ENCODE results near the gene ZNF263. TPM values are rescaled to one million over a fixed set of nuclear protein-coding genes. Genes with fewer than 3 reads are reported as not detected.

The ZNF263 gene
- polyA plus RNA-seq, 12 donors = 25.7 to 61.4 (median 28.3) TPM; not detected in 1

GRCh38 chr16:3311496-3311895 lies 28.2 kb downstream of the ZNF263 start:
- DNase-seq = no peak

DNA sequence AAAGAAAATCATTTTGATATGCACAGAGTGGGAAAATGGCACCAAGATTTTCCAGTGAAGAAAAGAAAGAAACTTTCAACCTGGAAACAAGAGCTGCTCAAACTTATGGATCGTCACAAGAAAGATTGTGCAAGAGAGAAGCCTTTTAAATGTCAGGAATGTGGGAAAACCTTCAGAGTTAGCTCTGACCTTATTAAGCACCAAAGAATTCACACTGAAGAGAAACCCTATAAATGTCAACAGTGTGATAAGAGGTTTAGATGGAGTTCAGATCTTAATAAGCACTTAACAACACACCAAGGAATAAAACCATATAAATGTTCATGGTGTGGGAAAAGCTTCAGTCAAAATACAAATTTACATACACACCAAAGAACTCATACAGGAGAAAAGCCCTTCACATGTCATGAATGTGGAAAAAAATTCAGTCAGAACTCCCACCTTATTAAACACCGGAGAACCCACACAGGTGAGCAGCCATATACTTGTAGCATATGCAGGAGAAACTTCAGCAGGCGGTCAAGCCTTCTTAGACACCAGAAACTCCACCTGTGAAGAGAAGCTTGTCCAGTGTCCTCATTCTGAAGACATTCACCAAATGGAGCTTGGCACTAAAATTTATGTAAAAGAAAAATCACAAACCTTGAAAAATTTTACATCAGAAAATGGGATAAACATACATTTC lies 34.2 kb downstream of the ZNF263 start:
- no peak for DNase-seq

DNA sequence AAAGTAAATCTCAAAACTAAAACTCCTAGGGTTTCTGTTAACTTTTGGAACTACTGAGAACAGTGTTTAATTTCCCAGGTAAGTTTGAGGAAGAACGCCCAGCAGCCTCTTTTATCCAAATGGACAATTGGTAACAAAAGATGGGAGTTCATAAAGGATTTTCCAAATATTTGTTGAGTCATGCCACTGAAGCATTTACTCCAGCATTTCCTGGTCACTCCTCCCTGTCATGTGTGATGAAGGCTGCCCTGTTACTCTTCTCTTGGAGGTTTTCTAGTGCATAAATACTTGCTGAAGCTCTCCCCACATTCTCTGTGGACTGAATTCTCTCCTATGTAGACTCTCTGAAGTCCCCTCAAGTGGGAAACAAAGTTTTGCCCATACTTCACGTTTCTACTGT lies 38.5 kb downstream of the ZNF263 start:
- DNase-seq = no peak

DNA sequence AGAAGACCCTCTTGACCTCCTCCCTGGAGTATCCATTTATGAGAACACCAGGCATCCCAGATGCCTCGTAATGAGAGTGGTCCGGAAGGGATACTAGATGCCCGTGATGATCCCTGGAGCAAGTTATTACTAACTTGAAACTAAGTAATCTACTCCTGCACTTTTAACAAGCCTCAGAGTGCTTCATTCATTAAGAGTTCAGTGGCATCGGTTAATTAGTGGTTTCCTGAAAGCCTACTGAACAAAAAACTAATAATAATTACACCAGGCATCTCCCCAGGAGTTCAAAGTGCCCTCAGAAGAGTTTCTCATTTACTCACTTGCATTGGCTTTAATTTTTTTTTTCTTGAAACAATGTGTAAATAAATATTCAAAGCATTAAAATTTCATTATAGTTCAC lies 44.2 kb downstream of the ZNF263 start:
- DNase-seq = no peak

DNA sequence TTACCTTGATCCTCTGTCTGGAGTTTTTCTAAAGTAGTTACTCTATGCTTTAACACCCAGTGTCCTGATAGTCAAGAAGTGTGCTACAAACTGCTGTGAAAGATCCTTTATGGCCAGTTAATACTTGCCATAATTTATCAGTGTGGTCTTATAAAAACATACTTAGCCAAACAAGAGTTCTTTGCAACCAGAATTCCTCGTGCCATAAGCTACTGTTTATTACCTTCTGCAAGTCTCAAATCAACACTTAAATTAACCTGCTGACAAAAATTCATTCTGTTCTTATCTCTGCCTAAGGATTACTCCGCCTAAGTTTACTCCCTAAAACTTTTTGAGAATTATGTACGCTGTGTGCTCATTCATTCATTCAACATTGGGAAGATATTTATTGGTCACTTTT lies 44.8 kb downstream of the ZNF263 start:
- DNase-seq = no peak

DNA sequence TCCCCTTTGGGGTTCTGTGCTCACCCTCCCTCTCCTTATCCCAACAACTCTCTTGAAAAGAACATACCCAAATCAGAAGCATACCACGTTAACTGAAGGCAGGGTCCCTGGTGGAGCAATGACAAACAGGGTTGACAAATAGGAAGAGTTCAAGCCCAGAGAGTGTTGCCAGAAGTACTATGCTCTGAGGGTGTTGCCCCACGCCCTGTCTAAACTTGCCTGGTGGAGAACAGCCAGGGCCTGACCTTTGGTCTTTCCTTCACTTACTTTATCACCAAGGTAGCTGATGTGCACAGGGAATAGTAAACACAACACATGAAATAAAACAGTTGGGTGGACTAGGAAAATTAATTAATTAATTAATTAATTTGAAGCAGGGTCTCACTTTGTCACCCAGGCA lies 45.4 kb downstream of the ZNF263 start:
- no peak for DNase-seq

Other genes starting within 250 kb of the ZNF263 start
- 1 to 10 TPM in 4 of 12 donors, not detected in 8; 1.0 to 7.7 (median 2.8) TPM for gene BICDL2, start 246.5 kb upstream of the ZNF263 start, polyA plus RNA-seq (ENCODE audit: insufficient read length in 12 of 12)
- gene MMP25, start 236.9 kb upstream of the ZNF263 start, polyA plus RNA-seq (ENCODE audit: insufficient read length in 12 of 12) = 1 to 10 TPM in 10 of 12 donors, not detected in 2; 1.1 to 5.9 (median 2.0) TPM
- gene IL32, start 217.9 kb upstream of the ZNF263 start, polyA plus RNA-seq (ENCODE audit: insufficient read length in 12 of 12) = 100 to 1,000 TPM in 7 of 12 donors, 10 to 100 TPM in 4, not detected in 1; 34.5 to 228 (median 112) TPM
- under 1 TPM in 8 of 12 donors, not detected in 4; 0.22 to 0.67 (median 0.31) TPM for gene ZSCAN10, start 184.2 kb upstream of the ZNF263 start, polyA plus RNA-seq (ENCODE audit: insufficient read length in 12 of 12)
- 10 to 100 TPM in 11 of 12 donors, not detected in 1; 10.3 to 20.5 (median 12.4) TPM for gene ZNF205, start 170.9 kb upstream of the ZNF263 start, polyA plus RNA-seq (ENCODE audit: insufficient read length in 12 of 12)
- 10 to 100 TPM in 4 of 12 donors, 1 to 10 TPM in 7, not detected in 1; 7.3 to 13.0 (median 9.5) TPM for gene ZNF213, start 148.5 kb upstream of the ZNF263 start, polyA plus RNA-seq (ENCODE audit: insufficient read length in 12 of 12)
- not detected for gene OR1F1, start 95.3 kb upstream of the ZNF263 start, polyA plus RNA-seq (ENCODE audit: insufficient read length in 12 of 12)
- gene ZNF200, start 48.3 kb upstream of the ZNF263 start, polyA plus RNA-seq (ENCODE audit: insufficient read length in 12 of 12) = 10 to 100 TPM in 1 of 12 donors, 1 to 10 TPM in 10, not detected in 1; 6.3 to 14.0 (median 7.6) TPM
- gene MEFV, start 26.9 kb upstream of the ZNF263 start, polyA plus RNA-seq (ENCODE audit: insufficient read length in 12 of 12) = 1 to 10 TPM in 1 of 12 donors, under 1 TPM in 9, not detected in 2; 0.16 to 1.3 (median 0.25) TPM
- gene TIGD7, start 21.9 kb downstream of the ZNF263 start, polyA plus RNA-seq (ENCODE audit: insufficient read length in 12 of 12) = 10 to 100 TPM in 2 of 12 donors, 1 to 10 TPM in 9, not detected in 1; 7.8 to 19.9 (median 9.4) TPM
- gene ZNF75A, start 22.0 kb downstream of the ZNF263 start, polyA plus RNA-seq (ENCODE audit: insufficient read length in 12 of 12) = 10 to 100 TPM in 11 of 12 donors, not detected in 1; 19.6 to 54.6 (median 32.0) TPM
- gene OR2C1, start 72.4 kb downstream of the ZNF263 start, polyA plus RNA-seq (ENCODE audit: insufficient read length in 12 of 12) = under 1 TPM in 7 of 12 donors, not detected in 5; 0.20 to 0.70 (median 0.32) TPM
- gene ZSCAN32, start 117.5 kb downstream of the ZNF263 start, polyA plus RNA-seq (ENCODE audit: insufficient read length in 12 of 12) = 10 to 100 TPM in 8 of 12 donors, 1 to 10 TPM in 3, not detected in 1; 7.3 to 18.6 (median 12.5) TPM
- 10 to 100 TPM in 1 of 12 donors, 1 to 10 TPM in 10, not detected in 1; 7.3 to 10.6 (median 8.8) TPM for gene ZNF174, start 117.7 kb downstream of the ZNF263 start, polyA plus RNA-seq (ENCODE audit: insufficient read length in 12 of 12)
- gene ZNF597, start 160.0 kb downstream of the ZNF263 start, polyA plus RNA-seq (ENCODE audit: insufficient read length in 12 of 12) = 1 to 10 TPM in 10 of 12 donors, not detected in 2; 2.0 to 3.1 (median 2.4) TPM
- 10 to 100 TPM in 11 of 12 donors, not detected in 1; 27.7 to 56.1 (median 33.1) TPM for gene NAA60, start 160.2 kb downstream of the ZNF263 start, polyA plus RNA-seq (ENCODE audit: insufficient read length in 12 of 12)
- not detected for gene C16orf90, start 212.0 kb downstream of the ZNF263 start, polyA plus RNA-seq (ENCODE audit: insufficient read length in 12 of 12)
- 10 to 100 TPM in 11 of 12 donors, not detected in 1; 15.6 to 29.4 (median 24.6) TPM for gene CLUAP1, start 217.5 kb downstream of the ZNF263 start, polyA plus RNA-seq (ENCODE audit: insufficient read length in 12 of 12)

Measured in muscle of arm (tissue), 12 donors.